GM21717 (cell line): Measurements from ENCODE around the gene C9orf50.
"Not testable (repeated sequence)": the region's sequence is repeated elsewhere in the genome, so short reads cannot be mapped to it uniquely, and the experiment has no call there.

ENCODE experiments used
- ATAC-seq: cut with Tn5 transposase; IDR thresholded peaks from one replicate; pipeline ENCODE4 v1.9.1; 2021; ENCODE audit warnings: mild to moderate bottlenecking, moderate library complexity; ENCODE audit not compliant: unreplicated experiment

The C9orf50 gene, protein sequence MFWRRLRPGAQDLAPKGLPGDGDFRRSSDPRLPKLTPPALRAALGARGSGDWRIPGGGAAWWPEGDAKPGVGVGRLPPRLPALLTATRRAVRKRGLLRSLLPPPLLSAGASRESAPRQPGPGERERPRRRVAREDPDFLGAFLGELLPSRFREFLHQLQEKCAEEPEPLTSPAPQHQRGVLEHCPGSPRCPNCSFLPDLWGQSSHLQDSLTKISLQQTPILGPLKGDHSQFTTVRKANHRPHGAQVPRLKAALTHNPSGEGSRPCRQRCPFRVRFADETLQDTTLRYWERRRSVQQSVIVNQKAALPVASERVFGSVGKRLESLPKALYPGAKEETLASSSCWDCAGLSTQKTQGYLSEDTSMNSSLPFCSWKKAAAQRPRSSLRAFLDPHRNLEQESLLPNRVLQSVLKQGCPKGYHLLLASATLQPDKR

DNA sequence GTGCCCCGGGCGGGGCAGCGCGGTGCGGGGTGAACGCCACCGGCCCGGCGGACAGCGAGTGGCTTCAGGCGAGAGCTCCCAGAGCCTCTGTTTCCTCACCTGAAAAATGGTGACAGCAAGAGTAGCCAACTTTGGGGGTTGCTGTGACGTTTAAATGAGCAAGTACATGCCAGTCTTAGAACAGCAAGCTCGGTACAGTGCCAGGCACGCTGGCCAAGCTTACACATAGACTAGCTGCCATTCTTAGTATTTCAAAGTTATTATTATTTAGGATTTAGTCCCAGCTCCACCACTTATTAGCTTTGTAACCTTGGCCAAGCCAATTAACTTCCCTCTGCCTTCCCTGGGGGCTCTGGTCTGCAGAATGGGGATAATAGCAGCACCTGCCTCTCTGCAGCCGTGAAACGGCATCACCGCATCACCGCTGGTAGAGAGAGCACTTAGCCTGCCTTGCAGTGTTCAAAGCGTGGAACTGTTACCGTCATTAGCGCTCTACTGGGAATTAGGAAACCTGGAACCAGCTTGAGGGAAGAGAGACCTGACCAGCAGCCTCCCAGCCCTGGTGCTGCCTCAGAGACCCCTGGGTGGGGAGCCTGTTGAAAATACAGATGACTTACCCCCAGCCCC lies at the start of gene C9orf50:
TSS of gene C9orf50 (minus strand) at position 433 of the 627 bp plus-strand sequence. CDS start 527 bp downstream, outside the sequence.
- no peak for ATAC-seq

DNA sequence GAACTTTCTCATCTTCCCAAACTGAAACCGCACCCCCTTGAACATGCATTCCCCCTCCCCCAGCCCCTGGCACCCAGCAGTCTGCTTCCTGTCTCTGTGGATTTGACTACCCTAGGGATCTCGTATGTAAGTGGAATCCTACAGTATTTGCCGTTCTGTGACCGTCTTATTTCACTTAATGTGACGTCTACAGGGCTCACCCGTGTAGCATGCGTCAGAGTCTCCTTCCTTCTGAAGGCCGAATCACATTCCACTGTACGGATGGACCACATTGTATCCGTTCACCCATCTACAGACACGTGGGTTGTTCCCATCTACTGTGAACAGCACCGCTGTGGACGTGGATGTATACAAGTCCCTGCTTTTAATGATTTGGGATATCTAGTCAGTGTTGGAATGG lies 49.0 kb upstream of the C9orf50 start:
- ATAC-seq: no peak

DNA sequence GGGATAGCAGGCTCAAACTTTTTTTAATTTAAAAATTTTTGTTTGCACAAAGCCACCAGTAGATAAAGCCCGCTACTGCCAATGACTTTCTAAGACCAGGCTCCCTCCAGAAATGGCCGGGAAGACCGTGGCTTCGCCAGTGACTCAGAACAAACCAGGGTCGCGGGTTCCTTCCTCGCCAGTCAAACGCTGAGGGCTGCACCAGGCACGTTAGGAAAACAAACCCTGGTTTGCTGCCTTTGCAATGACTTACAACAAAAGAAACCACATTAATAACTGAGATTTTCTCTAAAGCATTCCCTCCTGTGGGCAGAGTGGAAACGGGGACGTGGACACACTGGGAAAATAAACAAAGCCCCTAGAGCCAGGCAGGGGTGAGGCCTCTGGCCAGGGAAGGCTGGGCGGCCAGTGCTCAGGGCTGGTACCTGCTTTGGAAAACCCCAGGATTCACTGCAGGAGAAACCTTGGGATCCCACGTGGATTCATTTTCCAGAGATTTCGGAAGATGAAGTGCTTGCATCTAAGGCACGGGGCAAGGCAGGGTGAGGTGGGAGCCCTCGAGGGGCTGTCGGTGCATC lies 48.3 kb upstream of the C9orf50 start:
- ATAC-seq: no peak

DNA sequence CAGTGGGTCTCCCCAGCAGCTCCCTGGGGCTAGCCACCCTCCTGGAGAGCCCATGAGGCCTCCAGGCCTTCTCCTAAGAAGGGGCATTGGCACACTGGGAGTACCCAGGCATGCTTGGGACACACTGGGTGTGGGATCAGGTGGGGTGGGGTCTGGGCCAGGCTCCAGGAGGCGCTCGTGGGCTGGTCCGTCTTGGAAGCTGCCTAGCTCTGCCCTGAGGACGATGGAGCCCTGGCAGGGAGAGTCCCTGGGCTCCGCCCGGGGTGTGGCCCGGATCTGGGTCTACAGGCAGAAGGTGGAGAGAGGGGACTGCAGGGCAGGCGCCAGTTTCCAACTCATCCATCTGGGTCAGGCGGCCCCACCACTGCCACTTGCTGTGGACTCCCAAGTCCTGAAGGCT lies 46.9 kb upstream of the C9orf50 start:
- ATAC-seq: no peak

DNA sequence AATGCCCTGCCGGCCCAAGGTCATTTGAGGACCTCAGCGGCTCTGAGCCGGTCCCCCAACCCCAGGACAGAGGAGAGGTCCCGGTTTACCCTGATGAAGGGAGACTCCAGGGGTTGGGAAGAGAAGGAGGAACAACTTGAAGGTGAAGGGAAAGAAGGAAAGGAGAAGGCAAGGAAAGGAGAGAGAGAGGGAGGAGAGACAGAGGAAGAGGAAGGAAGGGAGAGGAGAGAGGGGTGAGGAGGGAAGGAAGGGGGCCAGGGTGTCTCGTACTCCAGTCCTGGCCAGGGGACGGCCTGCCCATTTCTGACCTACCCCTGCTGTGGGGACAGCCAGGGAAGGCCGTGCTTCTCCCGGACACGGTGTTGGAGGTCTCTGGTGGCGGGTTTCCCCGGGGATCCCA lies 46.5 kb upstream of the C9orf50 start:
- no peak for ATAC-seq

DNA sequence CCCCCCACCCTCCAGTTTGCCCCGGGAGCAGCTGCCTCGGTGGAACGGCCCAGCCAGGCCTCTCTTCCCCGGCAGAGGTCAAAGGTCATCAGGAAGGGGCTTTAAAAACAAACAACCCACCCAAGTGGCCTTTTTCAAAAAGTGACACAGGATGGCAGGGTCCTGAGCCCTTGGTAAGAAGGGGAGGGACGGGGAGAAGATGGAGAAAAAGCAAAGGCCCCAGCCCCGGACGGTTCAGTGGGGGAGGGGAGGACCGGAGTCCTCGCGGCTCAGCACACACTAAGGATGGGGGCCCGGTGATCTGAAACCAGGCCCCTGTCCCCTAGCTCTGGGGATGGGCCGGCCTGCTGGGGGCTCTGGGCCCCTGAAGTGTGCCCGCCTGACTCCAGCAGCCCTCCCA lies 45.7 kb upstream of the C9orf50 start:
- ATAC-seq: no peak

DNA sequence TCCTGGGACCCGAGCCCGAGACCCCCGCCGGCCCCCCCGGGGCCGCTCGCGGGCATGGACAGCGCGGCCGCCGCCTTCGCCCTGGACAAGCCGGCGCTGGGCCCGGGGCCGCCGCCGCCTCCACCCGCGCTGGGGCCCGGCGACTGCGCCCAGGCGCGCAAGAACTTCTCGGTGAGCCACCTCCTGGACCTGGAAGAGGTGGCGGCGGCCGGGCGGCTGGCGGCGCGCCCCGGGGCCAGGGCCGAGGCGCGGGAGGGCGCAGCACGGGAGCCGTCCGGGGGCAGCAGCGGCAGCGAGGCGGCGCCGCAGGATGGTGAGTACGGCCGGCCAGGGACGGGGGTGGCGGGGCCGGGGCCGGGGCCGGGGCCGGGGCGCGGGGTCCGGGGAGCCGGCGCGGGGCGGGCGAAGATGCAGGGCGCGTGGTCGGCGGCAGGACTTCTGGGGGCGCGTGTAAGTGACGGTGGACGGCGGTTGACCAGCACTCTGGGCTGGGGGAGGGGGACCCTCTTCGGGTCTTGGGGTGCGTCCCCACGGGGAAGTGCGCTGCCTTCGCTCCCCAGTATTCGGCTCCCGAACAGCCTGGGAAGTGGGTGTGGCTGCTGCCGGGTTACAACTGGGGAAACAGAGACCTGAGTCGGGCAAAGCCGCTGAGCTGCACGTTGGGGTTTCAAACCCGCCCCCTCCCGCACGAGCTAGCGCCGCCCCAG lies 45.1 kb upstream of the C9orf50 start:
- no peak for ATAC-seq

DNA sequence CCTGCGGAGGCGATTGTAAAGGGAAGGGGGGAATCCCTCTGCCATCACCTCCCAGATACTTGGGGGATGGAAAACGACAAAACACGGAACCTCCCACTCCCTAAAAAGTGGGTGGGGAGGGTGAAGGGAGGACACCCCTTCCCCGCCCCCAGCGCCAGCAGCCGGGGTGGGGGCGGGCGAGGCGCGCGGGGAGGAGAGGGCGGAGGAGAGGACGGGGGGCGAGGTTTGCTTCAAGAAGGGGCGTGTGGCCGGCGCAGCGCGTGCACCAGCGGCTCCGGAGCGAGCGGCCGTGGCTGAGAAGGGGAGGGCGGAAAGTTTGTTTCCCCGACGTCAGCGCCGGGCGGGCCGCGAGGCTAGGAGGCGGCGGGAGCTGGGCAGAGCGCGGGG lies 44.5 kb upstream of the C9orf50 start, which contains the start of gene PRRX2:
TSS of gene PRRX2 (plus strand) at position 259 of the 387 bp plus-strand sequence. CDS start 221 bp downstream, outside the sequence.
- ATAC-seq: no peak

DNA sequence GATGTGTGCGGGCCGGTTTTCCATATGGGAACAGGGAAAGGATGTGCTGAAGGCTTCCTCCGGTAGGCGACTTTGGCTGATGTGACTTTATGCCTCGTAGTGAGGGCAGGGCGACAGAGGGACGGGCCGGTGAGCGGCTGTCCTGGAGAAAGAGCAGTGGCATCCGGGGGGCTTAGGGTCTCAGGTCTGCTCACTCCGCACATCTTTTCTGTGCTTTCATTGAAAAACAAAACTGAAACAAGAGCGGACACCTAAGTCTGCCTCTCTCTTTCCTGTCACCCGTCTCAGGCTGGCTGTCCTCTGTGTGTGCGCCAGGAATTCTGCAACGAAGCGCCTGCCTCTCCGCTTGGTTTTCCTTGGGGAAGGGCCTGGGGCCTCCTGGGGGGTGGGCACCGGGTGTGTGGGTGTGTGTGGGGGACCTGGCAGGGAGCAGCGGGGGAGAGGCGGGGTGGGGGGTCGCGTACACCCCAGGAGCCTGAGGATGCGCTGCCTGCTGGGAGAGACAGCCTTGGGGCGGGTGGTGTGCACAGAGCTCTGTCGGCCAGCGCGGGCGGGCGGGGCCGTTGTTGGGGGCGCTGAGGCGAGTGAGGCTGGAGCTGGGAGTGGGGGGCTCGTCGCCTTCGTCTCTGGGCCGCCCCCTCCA lies 44.0 kb upstream of the C9orf50 start:
- no peak for ATAC-seq

DNA sequence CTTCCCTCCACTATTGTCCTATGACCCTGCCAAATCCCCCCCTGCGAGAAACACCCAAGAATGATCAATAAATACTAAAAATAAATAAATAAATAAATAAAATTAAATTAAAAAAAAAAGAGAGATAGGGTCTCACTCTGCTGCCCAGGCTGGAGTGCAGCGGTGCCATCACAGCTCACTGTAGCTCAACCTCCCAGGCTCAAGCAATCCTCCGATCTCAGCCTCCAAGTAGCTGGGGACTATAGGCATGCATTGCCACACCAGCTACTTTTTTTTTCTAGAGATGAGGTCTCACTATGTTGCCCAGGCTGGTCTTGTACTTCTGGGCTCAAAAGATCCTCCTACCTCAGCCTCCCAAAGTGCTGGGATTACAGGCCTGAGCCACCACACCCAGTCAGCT lies 41.3 kb upstream of the C9orf50 start:
- not testable (repeated sequence) for ATAC-seq

DNA sequence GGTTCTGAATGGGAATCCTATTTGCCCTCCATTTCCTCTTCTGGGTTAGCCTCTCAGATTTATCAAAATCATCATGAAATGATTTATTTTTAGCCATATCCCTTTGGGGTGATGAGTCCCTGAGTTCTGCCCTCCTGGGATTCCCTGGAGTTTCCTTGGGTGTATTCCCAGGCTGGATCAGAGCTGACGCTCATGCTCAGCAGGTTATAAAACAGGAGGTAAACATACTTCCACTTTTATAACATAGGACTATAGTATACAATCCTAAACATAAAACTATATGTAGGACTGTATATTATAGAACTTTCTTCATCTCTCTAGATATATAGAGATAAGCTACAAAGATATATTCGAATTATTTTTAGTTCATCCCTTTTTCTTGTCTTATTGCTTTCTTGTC lies 40.1 kb upstream of the C9orf50 start:
- no peak for ATAC-seq

DNA sequence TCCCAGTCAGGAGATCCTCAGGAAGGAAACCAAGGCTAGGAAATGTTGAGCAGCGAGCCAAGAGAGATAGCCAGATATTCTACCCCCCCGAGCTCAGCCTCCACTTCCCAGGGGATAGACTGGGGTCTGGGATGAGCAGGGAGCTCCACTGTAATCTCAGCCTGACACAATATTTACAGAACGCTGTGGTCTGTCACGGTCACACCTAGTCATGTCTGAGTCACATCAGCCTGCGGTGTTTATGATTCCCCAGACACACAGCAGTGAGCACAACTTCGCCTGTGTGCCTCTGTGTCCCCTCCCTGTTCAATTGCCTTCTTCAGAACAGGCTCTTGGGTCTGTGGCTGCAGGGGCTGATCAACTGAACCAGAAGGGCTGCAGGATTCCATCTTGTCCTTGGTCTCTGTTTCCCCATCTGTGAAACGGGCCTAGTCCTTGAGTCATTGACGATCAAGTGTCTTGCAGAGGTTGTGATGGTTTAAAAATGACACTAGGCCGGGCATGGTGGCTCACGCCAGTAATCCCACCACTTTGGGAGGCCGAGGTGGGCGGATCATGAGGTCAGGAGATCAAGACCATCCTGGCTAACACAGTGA lies 36.0 kb upstream of the C9orf50 start:
- ATAC-seq: no peak

DNA sequence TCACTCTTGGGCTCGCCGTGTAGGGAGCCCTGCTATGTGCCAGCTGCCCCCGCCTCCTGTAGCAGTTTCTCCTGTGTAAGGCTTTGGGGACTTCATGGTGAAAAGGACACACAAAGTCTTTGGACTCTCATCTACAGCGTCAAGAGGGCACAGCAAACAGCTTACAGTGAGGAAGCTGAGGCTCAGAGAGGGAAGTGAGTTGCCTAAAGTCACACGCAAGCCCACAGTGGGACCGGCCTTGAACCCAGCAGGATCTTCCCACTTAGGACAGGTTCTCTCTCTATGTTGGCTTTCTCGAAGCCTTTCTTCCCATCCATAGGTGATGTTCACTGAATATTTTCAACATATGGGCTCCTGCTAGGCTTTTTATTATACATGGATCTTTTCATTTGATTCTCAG lies 34.8 kb upstream of the C9orf50 start:
- no peak for ATAC-seq

DNA sequence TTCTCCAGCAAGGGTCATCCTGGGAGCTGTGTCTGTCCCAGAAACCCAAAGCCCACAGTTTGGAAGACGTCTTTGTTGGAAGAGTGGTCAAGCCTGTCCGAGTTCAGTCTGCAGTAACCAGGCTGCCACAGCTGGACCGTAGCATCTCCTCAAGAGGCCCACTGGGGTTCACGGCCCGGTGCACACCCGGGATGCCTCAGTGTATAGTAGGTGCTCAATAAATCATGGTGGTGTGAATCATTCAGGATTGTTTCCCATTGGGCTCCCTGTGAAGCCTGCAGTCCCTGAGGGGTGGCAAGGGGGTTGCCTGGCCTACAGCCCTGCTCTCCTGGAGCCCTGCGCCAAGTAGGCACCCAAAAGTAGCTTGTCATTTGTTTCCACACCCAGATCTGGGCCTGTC lies 34.3 kb upstream of the C9orf50 start:
- ATAC-seq: no peak

DNA sequence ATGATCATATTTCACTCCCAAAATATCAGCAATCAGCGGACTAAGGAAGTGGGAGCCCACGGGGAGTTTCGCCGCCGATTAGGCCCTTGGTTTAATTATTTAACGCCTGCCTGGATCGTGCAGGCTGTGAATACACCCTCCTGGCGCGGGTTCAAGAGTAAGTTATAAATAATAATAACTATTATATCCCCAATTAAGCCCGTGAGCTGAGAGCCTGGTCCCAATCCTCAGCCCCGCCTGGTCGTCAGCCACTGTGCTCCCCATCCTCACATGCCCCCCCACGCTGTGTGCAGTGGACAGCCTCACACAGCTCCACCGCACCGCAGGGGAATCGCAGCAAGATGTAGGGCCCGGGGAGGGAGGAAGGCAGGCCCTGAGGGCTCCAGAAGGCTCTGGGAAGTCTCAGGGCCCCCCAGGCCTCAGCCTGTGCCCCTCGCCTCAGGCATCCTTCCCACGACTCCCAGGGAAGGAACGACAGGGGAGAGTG lies 33.7 kb upstream of the C9orf50 start:
- no peak for ATAC-seq

DNA sequence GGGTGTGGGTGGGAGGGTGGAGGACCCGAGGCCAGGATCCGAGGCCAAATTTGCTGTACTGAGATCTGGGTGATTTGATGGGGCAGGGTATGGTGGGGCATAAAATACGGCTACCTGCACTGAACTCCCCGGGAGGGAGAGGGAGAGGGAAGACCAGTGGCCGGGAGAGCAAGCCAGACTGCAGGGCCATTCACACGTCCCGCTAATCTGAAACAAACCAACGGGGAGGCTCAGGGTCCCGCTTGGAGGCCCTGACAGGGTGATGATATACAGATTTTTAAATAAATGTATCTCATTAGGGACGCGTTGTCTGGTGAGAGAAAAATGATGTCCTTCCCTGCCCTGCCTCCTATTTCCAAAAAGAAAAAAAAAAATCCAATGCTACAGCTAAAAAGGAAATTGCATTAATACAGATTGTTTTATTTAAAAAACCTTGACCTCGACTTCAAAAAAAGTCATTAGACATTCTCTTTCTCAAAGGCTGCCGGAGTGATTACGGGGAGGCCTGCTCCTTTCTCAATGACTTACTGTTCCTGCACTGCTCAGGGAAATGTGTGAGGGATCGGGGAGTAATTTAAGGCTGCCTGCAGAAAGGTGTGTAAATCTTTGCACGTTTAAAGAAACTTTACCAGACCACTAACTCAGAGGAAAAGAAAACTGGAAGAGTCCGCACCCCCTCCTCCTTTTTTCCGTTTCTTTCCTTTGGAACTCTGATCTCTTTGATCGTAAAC lies 33.1 kb upstream of the C9orf50 start:
- ATAC-seq: no peak

DNA sequence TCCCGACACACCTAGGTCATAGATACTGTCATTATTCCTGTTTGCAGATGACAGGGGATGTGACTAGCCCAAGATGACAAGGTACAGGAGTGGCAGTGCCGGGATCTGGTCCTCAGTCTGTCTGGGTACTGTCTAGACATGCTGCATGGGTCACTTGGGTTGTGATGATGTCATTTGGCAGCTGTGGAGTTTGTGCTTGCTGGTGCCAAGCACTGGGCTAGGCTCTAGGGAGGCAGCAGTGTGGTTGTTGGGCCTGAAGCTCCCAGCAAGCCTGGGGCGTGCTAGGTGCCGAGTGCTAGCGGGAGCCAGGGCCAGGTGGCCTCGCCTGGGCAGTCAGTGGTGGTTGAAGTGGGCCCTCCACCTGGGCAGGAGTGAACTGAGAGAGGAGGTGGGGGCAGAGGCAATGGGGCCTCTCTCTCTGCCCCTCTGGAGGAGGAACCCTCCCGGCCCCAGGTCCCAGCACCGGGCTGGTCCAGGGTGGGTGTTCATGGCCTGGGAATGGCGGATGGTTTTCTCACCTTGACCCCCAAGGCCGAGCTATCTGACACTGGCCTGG lies 29.9 kb upstream of the C9orf50 start:
- no peak for ATAC-seq

DNA sequence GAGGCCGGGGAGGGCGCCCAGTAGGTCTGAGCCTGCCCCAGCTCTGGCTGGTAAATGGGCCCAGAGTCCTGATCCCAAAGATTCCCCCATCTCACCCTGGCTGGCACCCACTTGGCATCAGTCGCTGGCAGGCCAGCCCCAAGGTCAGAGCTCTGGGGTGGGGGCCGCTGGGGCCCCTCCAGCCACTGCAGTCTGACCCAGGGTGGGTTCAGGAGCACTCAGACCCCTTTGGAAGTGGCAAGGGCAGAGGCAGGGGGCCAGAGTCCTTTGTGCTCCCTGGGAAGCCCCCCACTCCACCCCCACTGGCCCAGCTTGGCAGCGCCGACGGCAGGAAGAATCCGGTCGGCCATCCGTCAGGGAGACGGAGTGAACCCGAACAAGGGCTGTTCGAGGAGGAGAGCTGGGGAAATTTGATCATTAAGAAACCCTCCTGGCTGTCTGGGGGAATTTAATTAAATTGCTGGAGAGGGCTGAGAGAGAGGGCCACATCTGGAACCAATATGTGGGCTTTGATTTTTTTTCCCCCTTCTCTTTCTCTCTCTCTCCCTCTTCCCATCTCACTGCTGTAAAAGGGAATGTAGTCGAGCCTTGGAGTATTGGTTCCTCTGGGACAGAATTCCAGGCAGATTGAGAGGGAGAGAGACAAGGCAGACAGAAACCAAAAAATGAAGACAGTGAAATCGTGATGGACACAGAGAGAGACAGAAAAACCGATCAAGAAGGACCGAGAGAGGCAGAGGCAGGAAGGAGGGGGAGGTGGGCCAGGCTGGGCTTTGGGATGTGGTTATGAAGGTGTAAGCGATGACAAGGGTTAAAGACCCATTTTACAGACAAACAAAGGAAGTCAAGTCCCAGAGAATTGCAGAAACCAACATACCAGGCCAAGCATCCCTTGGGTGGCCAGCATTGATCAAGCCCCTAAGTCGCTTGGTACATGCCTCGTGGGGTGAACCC lies 29.1 kb upstream of the C9orf50 start:
- ATAC-seq: no peak
